Measurements from ENCODE around the gene DDR1.
"Not testable (repeated sequence)": the region's sequence is repeated elsewhere in the genome, so short reads cannot be mapped to it uniquely, and the experiment has no call there.

Gene DDR1

DNA sequence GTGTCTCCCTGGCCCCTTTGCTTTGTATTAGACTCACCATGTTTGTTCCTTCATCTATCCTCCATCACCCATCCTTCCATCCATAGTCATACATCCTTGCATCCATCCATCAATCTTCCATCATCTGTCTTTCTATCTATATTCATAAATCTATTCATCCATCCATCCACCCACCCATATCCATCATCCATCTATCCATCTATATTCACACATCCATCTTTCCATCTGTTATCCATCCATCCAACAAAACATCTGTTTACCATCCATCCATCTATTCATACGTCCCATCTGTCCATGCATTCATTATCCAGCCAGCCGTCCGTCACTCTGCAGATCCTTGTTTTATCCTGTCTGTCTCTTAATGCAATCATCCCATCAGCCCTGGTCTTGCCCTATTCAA, 10.6 kb downstream of the DDR1 start:
- DNase-seq: no peak

DNA sequence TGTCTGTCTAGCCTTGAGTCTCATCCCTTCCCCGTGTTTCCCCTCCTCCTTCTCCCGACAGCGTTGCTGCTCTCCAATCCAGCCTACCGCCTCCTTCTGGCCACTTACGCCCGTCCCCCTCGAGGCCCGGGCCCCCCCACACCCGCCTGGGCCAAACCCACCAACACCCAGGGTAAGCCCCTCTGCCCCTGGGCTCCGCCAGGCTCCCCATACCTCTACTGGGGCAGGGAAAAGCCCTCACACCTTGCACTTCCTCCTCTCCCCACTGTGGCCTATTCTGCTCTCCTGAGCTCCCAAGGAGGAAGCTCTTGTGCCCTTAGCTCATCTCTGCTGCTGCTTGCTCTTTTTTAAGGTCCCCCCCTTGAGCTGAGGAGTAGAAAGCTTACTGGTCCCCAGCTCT, 11.0 kb downstream of the DDR1 start:
- DNase-seq: no peak

- no peak for DNase-seq
These were observed 12.2 kb downstream of the DDR1 start for GRCh38 chr6:30896541-30896940.

GRCh38 chr6:30897882-30898281, 13.6 kb downstream of the DDR1 start:
- no peak for DNase-seq

DNA sequence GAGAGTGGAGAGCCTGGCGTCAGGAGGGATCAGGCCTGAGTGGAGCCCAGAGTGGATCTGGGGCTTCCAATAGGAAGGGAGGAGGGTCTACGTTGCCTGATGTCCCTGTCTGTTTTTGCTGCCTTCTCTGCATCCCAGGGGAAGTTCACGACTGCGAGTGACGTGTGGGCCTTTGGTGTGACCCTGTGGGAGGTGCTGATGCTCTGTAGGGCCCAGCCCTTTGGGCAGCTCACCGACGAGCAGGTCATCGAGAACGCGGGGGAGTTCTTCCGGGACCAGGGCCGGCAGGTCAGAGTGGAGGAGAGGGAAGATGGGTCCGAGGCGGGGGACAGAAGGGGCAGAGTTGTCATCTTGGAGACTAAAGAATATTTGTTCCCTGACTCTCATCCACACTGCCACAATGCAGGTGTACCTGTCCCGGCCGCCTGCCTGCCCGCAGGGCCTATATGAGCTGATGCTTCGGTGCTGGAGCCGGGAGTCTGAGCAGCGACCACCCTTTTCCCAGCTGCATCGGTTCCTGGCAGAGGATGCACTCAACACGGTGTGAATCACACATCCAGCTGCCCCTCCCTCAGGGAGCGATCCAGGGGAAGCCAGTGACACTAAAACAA, 14.5 kb downstream of the DDR1 start:
- DNase-seq: no peak

DNA sequence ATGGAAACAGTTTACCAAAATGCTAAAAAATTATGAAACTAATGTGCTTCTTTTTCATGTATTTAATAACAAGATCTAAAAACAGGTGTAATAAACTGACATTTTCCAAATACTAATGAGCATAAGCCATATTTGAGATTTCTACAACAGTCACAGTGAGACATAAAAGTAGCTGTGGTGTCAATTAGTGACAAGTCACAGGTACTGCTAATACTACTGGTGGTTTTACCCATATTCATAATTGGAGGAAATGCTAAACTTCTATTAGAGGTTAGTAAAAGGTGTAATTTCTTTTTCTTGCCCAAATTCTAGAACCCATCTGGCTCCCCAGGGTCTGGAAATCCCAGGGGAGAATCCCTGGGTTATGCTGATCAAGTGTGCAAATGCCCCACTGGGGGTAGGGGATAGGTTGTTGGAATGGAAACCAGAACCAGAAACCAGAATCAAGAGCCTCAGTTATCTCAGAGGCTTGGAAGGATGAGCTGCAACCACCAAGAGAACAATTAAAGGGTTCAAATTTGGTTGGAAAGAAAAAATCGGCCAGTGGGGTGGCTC, 16.6 kb downstream of the DDR1 start:
- no peak for DNase-seq

GRCh38 chr6:30901436-30901835, 17.1 kb downstream of the DDR1 start:
- no peak for DNase-seq

DNA sequence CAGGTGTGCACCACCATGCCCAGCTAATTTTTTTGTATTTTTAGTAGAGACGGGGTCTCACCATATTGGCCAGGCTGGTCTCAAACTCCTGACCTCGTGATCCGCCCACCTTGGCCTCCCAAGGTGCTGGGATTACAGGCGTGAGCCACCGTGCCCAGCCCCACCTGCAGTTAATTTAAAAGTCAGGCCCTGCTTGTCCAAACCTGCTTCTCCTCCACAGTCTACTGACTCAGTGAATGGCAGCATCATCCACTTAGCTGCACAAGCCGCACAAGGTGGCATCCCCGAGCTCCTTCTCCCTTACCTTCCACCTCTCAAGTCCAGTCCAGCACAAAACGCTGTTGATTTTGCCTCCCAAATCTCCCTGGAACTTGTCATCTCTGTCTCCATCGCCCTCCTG, 17.9 kb downstream of the DDR1 start:
- DNase-seq: not testable (repeated sequence)

DNA sequence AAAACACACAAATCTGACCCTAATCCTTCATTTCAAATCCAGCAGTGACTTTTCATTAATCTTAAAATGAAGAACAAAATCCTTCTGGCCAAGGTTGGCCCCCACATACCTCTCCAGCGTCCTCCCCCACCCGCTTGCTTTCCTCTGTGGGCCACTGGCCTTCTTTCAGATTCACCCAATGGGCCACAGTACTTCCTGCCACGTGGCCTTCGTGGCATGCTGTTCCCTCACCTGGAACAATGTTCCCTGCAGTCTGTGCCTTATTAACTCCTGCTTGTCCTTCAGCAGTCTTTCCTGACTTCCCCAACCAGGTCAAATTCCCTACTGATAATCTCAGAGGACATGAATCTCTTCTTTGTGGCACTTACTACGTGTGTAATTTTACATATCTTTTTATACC, 18.4 kb downstream of the DDR1 start:
- DNase-seq: no peak

DNA sequence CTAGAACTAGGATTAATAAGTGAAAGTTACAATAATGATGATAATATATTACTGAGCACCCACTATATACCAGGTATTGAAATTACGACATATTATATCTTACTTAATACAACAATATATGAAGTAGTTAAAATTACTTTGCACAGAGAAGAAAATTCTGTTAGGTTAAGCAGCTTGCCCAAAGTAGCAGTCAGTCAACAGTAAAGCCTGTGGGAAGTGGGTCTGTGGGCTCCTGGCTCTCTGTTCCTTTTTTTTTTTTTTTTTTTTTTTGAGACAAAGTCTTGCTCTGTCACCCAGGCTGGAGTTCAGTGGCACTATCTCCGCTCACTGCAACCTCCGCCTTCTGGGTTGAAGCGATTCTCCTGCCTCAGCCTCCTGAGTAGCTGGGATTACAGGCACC, 18.9 kb downstream of the DDR1 start:
- no peak for DNase-seq

- DNase-seq: not testable (repeated sequence)
These were observed 23.0 kb downstream of the DDR1 start for GRCh38 chr6:30907290-30907757.

DNA sequence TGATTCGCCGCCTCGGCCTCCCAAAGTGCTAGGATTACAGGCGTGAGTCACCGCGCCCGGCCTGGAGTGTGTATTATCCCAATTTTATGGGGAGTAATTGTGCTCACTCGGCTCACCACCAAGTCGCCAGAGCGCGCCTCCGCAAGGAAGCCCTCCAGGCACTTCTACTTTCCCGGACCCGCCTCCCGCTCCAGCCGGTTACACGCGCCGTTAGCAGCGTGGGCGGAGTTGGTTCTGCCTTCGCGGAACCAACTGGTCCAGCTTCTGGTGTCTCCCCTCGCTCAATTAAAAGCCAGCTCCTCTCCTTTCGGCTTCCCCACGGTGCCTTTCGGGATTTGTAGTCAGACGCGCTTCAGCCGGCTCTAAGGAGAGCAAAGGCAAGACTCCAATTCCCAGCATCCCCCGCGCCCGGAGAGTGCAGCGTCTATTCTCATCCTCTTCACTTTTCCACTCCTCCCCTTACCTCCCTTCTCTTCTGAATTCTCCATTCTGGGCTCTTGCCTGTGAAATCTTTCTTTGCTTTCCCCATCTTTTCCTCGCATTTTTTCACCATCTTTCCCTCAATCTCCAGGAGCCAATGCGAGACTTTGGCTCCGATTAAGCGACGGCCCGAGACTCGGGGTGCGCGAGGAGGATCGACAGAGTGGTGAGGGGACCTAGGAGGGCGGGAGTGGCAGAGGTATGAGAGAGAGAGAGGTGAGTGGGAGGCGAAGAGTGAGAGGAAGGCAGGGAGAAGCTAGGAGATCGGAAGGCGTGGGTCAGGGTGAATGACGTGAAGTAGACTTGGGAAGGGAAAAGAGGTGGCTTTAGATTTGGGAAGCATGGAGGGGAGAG, 23.7 kb downstream of the DDR1 start, which contains the start of gene GTF2H4:
Gene GTF2H4, plus strand, starts transcription at position 450 of the 834 bp plus-strand sequence.
- peak; percentile 100 for DNase-seq

DNA sequence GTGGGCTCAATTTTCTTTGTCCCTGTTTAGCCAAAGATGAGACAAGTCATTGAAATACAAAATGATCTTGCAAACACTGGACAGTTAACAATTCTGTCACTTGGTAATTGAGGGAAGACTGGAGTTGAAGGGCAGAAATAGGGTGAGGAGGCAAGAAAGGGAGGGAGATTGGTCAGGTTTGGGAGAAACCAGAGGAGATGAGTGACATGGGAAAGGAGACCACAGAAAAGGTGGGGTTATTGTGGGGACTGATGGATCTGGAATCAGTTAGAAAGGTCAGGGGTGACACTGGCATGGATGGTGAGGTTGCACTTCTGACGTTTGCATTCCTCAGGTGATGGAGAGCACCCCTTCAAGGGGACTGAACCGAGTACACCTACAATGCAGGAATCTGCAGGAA, 24.4 kb downstream of the DDR1 start:
- DNase-seq: no peak

- not testable (repeated sequence) for DNase-seq
These were observed 26.2 kb downstream of the DDR1 start for GRCh38 chr6:30910473-30910872.

DNA sequence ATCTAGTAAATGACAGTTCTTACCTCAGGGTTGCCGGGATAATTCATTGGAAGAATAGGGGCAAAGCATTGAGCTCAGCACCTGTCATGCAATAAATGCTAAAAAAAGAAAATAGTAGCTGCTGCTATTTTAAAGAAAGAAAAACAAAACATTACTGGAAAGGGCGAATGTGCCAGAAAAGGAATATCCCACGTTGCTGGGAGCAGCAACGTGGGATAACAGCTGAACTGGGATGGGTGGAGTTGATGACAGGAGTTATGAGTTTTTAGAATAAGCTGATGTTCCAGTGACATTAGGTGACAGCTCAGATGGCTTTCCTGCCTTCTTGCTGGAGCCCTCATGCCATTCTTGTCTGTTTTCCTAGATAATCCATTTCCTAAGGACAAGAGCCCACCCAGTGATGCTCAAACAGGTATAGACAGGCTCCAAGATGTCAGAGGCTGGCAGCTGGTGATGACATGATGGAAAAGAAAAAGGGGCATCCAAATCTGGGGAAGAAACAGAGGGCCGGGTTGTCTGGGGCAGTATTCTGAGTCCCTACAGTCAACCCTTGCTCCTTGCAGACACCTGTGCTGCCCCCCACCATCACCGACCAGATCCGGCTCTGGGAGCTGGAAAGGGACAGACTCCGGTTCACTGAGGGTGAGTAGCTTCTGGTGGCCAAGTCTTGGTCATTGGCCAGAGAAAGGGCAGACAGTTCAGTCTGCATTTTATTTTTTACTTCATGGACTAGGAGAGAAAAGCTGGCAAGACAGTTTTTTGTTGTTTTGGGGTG, 28.6 kb downstream of the DDR1 start:
- DNase-seq: no peak

DNA sequence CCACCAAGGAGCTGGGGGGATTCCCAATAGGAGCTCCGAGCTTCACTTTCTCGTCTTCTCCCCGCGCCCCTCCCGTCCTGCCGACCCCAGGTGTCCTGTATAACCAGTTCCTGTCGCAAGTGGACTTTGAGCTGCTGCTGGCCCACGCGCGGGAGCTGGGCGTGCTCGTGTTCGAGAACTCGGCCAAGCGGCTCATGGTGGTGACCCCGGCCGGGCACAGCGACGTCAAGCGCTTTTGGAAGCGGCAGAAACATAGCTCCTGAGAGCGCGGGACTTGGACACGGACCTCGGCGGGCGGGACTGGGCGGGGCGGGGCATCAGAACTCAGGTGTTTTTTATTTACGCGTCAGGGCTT, 29.4 kb downstream of the DDR1 start:
- no peak for DNase-seq

DNA sequence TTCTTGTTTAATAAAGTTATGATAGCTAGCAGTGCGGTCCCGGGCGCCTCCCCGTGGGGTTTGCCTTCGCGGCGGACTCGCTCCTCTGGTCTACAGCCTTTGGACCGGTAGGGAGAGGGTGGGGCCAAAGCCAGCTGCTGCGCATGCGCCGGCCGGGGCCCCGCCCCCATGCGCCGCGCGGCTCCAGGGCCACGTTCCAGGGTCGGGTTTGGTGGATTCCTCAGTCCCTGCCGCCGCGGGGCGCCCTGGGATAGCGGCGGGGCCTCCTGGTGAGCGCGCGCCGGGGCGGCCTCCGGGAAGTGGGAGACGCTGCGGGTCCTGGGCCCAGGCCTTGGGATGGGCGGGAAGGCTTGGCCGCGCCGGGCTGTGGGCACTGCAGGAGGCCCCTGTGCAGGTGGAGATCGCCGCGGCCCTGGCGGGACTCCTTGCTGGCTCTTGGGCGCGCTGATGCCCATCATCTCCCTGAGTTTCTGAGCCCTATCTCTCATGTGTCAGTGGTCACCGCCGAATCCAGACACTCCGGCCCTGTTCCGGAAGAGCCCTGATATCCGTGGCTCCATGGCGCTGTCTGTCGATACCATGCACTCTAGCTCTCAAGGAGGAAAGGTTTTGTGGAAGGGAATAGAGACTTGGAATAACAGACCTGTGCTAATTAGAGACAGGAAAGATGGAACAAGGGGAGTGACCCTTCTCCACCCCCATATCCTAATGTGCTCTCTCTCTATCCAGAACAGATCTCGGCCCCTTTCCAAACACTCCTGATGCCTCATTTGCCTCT, 29.9 kb downstream of the DDR1 start, which contains the start of gene VARS2:
Gene VARS2, plus strand, starts transcription at position 163 of the 778 bp plus-strand sequence. Its CDS starts 599 bp downstream, at position 762.
- DNase-seq: peak; percentile 95

DNA sequence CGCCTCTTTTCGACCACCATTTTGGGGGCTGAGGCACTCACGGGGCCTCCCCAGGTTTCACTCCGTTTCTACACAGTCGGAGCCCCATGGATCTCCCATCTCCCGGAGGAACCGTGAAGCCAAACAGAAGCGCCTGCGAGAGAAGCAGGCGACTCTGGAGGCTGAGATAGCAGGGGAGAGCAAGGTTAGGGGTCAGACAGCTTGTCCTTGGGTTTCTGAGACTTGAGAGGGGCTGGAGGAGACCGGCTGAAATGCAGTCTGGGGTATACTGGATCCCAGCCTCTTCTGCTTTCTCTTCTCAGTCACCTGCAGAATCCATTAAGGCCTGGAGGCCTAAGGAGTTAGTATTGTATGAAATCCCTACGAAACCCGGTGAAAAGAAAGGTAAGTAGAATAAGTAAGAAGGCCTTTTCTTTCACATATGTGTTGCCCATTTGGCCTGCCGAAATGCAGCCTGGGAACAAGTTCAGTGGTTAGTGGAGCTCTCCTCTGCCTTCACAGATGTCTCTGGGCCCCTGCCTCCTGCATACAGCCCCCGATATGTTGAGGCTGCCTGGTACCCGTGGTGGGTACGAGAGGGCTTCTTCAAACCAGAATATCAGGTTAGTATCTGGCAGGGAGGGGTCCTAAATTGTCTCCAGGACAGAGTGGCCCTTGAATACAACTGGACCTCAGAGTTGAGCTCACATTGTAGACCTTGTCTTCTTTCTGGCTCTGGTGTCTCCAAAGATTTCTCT, 30.7 kb downstream of the DDR1 start:
- DNase-seq: peak; percentile 19

DNA sequence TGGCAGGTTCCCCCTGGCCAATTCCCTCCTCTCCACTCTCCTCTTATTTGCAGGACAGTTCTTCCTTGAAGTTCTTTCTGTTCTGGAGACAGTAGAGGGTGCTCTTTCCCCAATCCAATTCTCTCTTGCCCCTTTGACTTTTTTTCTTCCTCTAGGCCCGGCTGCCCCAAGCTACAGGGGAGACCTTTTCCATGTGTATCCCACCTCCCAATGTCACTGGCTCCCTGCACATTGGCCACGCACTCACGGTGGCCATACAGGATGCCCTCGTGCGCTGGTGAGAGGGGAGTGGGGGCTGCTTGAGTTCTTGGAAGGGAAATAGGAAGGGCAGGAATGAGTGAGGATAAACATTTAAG, 31.2 kb downstream of the DDR1 start:
- peak; percentile 85 for DNase-seq

GRCh38 chr6:30917041-30917440, 32.7 kb downstream of the DDR1 start:
- DNase-seq: no peak

DNA sequence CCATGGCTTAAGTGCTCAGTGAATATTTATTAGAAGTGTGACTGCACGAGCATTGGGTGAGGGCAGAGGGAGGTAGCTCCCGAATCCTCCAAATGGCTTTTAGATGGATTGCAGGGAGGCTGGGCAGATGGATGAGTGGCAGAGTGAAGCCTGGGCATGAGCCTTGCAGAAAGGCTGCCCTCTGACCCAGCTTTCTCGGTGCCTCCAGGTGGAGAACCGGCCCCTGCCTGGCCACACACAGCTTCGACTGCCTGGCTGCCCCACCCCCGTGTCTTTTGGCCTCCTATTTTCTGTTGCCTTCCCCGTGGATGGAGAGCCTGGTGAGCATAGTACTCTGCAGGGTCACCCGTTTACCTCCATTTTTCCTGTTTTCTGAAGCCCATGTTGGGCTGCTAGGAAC, 33.2 kb downstream of the DDR1 start:
- DNase-seq: no peak

DNA sequence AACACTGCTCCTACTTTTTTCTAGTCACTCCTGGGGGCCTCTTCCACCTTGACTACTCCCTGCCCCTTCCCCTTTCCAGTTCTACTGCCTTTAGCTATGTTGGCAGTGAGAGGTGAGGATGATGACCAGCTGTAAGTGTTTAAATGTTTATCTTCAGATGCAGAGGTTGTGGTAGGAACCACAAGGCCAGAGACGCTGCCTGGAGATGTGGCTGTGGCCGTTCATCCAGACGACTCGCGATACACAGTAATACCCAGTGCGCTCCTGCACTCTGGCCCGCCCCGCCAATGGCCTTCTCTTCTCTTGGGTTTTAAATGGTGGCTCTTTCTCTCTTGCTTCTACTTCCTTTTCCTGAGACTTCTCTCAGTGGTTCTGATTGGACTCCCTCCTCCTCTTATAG, 34.4 kb downstream of the DDR1 start:
- DNase-seq: peak; percentile 90
